GM21447 (cell line): Measurements from ENCODE around the gene SPEM1.
"Not testable (repeated sequence)": the region's sequence is repeated elsewhere in the genome, so short reads cannot be mapped to it uniquely, and the experiment has no call there.

Experiments used
- ATAC-seq: cut with Tn5 transposase; IDR thresholded peaks from one replicate; pipeline ENCODE4 v1.9.1; 2021; ENCODE audit not compliant: unreplicated experiment

The SPEM1 gene

DNA sequence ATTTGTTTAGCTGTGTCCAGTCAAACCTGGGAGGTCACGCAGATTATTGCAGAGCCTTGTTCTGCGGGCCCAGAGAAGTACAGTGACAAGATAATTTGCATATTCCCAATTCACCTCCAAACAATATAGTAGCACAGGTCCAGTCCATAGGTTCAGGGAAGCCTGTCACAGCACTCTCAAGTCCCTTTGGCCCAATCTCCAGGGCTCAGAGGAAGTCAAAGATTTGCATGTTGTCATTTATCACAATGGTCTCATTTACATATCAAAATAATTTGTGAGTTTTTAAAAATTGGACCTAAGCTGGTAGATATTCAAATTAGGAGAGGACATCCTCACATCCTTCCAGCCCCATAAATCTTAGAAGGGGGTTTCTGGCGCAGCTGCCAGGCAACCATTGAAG is 47.4 kb downstream of the SPEM1 start:
- ATAC-seq = no peak

DNA sequence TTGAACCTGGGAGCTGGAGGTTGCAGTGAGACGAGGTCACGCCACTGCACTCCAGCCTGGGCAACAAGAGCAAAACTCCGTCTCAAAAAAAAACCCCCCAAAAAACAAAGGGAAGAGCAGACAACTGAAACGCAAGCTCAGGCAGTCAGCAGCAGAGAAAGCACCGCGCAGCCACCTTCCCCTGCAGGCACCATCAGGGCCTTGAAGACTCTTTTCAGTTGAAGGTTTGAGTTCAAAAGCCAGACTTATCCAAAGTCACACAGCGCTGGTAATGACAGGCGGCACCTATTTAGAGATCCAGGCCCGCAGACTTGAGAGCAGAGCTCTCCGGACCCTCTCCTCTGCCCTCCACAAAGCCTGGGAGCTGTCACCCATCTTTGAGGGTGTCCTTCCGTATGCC is 48.2 kb downstream of the SPEM1 start:
- no peak for ATAC-seq

DNA sequence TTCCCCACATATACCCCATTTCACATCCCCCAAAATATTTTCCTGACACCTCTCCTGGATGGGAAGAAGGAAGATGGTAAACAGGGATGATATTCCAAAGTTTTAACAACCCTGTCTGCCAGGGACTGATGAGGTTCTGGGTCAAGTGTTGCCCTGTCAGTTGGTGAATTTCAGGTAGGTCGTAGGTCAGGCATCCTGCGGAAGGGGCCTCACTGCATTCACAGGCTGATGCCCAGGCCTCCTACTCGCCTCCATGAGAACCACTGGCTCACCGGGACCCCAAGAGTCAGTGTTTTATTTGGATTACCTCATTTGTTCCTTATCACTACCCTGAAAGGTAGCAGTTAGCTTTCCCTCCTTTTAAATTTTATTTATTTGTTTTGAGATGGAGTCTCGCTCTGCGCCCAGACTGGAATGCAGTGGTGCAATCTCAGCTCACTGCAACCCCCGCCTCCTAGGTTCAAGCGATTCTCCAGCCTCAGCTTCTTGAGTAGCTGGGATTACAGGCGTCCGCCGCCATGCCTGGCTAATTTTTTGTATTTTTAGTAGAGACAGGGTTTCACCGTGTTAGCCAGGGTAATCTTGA is 48.8 kb downstream of the SPEM1 start:
- no peak for ATAC-seq

DNA sequence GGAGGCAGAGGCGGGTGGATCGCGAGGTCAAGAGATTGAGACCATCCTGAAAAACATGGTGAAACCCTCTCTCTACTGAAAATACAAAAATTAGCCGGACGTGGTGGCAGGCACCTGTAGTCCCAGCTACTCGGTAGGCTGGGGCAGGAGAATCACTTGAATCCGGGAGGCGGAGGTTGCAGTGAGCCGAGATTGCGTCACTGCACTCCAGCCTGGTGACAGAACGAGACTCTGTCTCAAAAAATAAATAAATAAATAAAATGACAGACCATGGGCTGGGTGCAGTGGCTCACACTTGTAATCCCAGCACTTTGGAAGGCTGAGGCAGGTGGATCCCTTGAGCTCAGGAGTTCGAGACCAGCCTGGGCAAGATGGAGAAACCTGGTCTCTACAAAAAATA is 49.7 kb downstream of the SPEM1 start:
- ATAC-seq = not testable (repeated sequence)

DNA sequence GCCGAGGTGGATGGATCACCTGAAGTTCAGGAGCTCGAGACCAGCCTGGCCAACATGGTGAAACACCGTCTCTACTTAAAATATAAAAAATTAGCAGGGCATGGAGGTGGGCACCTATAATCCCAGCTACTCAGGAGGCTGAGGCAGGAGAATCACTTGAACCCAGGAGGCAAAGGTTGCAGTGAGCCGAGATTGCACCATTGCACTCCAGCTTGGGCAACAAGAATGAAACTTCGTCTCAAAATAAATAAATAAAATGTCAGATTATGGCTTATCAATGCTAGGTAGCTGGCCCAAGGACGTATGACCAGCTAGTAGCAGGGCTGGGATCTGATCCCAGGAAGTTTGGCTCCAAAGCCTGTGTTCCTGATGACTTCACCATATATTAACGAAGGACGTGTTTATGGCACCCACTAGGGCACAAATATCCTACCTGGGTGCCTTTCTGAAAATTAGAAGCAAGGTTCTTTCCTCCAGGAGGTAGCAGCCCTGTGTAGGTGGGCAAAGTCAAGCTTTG is 50.4 kb downstream of the SPEM1 start:
- ATAC-seq = not testable (repeated sequence)
